ENCODE results near the gene CAMTA1.
"Not testable (repeated sequence)": the region's sequence is repeated elsewhere in the genome, so short reads cannot be mapped to it uniquely, and the experiment has no call there.

Gene CAMTA1

DNA sequence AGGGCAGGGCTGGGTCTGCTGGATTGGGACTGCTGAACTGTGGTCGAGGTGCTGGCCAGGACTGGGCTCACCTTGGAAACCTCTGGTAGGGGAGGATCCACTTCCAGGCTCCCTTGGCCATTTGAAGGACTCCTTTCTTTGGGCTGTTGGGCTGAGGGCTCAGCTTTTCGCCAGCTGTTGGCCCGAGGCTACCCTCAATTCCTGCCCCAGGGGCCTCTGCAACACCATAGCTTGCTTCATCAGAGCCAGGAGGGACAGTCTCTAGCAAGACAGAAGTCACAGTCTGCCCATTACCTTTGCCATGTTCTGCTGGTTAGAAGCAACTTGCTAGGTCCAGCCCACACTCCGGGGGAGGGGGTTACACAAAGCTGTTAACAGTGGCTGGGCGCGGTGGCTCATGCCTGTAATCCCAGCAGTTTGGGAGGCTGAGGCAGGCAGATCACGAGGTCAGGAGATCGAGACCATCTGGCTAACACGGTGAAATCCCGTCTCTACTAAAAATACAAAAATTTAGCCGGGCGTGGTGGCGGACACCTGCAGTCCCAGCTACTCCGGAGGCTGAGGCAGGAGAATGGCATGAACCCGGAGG, 25.0 kb downstream of the CAMTA1 start:
- DNase-seq = not testable (repeated sequence)

DNA sequence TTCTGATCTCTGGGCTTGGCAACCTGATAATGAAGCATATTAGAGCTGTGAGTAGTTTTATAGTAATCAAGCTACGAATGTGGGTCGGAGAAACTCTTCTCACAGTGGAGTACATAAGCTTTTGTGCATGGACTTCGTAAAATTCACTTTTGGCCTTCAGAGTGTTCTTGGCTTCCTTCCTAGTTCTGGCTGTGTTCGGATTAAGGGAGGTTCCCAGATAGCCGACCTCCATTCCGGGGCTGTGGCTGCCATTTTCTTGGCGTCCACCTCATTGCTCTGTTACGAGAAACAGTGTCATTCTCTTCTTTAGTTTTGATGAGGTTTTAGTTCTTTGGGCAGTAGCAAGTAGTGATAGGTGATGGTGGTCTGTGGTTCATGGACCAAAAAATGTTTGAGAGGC, 26.3 kb downstream of the CAMTA1 start:
- no peak for DNase-seq

DNA sequence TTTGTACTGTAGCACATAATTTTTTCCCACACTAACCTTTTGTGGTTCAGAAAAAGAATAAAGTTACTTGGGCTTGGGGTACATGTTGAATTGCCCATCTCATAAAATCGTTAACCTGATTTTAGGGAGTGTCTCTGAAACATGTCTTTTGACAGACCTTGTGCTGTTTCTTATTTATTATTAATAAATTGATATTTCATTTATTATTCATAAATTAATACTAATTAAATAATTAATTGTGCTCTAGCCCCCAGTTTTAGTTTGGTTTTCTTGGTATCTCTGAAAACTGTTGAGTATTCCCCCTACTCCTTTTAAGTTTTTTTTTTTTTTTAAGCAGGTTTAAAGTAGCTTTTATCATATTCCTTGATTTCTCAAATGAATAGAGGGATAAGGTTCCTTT, 27.9 kb downstream of the CAMTA1 start:
- DNase-seq = no peak

DNA sequence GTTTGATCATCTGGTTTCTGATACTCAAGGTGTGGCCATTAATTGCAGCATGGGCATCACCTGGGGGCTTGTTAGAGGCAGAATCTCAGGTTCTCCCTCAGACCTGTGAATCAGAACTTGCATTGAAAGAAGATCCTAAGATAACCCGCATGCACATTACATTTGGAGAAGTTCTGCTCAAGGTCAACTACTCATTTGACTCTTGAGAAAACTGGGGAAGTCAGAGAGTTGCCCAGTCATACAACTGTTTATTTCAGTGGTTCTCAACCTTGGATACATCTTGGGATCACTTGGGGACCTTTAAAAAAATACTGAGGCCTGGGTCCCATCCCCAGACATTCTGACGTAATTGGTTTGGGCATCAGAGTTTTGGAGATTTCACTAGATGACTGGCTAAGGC, 30.5 kb downstream of the CAMTA1 start:
- no peak for DNase-seq

DNA sequence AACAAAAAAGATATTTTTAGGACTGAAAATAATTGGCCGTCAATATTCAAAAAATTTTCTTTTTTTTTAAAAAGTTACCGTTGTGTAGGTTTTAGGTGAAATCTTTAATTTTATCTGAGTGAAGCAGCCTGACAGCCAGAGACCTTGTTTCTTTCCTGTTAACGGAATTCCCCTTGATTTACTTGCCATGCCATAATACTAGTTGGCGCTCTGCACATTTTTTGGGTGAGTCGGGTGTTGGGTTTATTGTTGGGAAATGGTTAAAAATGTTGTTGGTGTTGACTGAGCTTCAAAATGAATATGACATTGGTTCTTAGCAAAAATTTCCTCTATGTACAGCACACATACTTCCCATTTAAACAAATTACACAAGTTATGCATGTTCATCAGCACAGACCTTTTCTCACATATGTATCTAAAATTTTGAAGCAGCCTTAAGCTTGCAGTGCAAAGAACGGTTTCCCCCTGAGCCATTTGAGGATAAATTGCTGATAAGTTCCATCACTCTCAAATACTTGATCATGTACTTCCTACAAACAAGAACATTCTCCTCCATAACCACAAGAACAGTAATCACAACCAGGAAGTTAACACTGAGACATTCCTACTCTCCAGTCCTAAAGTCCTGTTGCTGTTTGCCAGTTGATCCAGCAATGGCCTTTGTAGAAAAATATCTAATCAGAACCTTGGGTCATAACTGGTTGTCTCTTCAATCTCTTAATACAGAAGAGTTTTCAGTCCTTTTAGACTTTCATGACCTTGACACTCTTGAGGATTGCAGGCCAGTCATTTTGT, 34.2 kb downstream of the CAMTA1 start:
- no peak for DNase-seq

DNA sequence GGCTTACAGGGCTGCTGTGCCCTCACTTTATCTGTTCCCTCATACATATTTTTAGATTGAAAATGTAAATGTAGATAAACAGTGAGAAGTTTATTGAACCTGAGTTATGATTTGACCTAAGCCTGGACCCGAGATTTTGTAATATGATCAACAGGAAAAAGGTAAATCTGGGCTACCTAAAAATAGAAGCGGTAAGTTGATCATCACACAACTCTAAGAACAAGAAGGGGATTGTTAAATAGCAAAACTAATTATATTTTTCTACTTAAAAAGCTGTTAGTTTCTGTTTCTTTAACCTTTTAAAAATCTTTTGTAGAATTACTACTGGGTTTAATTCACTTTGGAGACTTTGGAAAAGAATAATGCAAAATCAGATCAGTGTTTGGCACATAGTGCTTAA, 35.6 kb downstream of the CAMTA1 start:
- no peak for DNase-seq

DNA sequence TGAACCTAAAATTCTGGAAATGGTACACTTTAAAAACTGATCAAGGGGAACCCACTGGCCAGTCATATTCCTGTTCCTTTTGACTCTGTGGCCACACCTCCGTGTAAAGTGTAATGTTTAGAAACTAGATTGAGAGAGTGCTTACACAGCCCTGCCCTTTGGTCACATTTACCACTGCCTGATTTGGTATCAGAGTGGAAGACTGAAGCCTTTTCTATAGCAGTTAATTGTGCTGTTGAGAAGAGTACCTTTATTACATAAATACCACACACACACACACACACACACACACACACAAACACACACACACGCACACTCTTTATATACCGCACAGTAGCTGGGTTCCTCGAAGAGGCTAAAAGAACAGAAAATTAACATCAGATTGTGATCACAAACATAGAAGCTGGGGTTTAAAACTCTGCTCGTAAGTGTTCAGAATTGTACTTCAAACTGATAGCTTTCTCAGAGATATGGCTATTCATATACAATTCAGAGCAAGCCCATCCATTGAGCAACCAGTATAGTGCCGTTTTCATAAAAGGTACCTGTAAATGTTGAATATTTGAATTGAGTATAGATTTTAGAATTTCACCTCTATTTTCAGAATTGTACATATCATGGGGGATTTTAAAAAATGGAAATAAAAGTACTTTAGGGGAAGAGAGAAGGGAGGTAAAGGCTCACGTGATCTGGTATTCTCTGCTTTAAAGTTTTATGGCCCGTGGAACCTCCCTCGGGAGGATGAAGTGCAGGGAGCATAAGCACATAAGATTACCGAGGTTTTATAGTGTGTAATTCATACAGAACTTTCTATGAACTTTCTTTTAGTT, 37.5 kb downstream of the CAMTA1 start:
- no peak for DNase-seq

DNA sequence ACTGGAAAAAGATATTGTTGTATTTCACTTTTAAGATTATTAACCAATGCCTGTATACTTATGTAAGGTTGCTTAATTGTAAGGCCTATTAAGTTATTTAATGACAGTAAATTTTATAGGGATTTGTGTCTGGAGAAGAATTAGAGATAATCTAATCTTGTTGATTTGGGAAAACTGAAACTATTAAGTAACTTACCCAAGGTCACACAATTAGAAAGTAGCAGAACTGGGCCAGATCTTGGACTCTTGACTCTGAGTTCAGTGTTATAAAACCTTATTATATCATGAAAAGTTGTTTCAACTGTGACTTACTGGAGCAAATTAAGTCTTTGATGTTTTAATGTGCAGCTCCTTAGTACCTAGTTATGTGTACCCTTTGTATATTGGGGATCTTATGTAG, 38.5 kb downstream of the CAMTA1 start:
- no peak for DNase-seq

DNA sequence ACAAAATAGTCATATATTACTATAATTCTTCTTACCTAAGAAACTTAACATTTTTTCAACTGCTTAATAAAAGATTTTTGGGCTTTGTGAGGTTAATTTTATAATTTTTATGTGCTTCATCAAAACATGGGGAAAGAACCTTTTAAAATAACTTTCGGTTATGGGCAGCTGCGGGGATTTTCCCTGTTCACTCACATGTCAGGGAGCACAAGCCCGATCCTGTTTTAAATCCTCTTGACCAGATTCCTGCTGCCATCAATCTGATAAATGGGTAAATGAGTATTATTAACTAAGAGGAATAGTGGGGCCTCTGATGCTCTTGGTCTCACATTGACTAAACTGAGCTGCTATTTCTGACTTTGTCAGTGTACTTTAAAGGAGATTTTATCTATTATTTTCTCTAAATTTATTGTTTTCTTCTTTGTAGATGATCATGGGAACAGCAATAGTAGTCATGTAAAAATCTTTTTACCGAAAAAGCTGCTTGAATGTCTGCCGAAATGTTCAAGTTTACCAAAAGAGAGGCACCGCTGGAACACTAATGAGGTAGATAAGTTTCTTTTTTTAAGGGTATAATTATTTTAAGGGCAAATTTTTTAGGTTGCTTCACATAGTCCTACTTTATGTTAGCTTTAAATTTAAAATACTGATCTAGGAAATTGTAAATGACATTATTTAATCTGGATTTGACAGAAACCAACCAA, 39.6 kb downstream of the CAMTA1 start:
- DNase-seq = no peak

DNA sequence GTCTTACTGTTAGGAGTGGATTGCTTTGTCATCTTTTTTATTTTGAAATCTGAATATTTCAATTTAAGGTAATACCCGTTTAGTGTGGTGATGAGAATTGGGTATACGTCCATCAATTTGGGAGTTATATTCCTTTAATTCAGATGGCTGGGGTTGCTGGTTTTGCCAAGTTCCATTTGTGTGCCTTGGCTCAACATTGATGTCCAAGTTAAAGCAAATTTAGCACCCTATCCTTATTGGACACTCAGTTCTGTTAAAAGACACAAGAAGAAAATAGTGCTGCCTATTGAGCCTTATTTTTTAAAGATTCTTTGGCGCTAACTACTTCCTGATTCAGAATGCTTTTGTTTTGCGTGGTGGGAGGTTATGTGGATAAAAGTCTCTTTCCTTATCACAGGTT, 40.6 kb downstream of the CAMTA1 start:
- DNase-seq = no peak

DNA sequence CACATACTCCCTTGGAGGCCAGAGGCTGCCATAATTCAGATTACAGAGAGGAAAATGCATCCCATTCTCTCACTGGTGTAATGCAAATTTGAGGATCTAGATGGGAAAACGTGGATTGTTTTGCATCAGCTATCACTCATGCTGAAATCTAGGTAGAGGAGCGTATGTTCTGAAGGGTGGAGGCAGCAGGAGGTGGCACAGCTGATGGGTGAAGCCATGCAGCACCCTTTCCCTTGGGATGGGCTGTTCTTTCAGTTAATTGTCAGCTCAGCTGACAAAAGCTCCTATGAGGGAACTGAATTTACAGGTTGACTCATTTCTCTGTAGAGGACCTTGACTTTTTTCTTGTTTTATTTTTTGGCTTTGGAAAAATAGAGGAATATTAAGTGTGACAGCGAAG, 41.8 kb downstream of the CAMTA1 start:
- DNase-seq = no peak

DNA sequence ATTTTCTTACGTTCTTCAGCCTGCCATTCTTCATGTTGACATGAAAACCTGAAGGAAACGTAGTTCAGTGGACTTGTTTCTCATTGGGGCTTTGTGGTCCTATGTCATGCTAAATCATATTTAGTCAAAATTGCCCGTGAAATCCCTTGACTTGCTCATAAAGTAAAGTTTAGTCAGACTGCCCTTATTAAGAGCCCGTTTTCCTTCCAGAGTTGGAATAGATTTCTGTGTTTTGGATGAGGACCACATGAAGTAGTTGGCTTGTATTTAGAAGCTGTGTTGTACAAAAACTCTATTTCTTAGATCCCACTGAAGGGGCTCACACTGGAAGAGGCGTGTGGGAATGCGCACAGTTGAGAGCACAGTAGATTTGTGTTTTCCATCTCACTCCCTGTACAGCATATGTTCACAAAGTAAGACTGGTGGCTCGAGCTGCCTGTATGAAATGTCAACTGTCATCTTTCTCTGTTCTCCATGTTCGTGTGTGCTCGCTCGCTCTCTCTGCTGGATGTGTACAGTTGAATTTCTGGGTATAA, 42.4 kb downstream of the CAMTA1 start:
- DNase-seq = no peak

DNA sequence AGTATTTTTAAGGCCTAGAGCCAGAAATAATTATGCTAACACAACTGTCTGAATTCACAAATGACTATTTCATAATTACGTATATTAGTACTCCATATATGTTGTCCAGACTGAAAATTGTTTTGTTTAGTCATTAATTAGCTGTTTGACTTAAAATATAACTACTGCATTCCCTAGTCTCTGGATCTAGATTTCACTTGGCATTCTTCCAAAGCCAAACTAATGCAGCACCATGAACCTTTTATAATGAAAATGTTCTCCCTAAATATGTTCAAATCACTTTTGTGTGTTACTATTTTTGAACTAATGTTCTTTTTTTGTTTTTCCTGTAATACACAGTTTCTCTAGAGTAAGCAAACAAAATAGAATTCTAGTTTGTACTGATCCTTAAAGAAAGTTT, 46.1 kb downstream of the CAMTA1 start:
- DNase-seq = no peak

DNA sequence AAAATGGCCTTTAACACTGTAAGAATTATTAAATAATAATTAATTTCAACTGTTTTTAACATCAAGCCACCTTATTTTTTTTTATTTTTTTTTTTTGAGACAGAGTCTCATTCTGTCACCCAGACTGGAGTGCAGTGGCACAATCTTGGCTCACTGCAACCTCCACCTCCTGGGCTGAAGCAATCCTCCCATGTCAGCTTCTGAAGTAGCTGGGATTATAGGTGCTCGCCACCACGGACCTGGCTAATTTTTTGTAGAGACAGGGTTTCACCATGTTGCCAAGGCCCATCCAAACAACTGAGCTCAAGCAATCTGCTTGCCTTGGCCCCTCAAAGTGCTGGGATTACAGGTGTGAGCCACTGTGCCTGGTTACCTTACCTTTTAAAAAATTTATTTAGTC, 46.8 kb downstream of the CAMTA1 start:
- not testable (repeated sequence) for DNase-seq

DNA sequence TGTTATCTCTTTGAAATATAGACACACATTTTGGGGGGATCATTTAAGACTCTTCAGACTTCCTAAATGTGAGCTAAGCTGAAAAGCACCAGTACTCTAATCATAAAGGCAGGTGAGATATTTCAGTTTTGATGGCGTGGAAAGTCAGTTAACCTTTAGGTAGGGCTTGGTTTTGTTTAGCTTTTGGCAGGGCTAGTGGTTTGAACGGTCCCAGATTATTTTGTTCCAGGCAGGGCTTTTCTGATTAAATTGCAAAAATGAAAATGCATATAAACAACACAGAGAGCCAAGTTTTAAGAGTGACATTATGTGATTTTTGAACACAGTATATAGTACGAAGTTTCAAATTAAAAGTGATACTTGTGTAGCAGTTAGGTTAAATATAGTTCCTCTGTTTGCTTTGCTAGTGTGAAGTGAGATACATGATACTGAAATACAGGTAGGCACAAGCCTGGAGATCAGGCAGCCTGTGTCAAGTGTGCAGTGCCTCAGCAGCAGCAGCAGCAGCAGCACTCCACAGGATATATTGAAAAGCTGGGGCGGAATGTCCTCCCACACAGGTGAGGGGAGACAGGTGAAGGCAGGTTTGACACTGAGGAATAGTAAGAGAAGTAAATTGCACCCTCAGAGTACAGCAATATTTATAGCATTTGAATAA, 47.4 kb downstream of the CAMTA1 start:
- no peak for DNase-seq

DNA sequence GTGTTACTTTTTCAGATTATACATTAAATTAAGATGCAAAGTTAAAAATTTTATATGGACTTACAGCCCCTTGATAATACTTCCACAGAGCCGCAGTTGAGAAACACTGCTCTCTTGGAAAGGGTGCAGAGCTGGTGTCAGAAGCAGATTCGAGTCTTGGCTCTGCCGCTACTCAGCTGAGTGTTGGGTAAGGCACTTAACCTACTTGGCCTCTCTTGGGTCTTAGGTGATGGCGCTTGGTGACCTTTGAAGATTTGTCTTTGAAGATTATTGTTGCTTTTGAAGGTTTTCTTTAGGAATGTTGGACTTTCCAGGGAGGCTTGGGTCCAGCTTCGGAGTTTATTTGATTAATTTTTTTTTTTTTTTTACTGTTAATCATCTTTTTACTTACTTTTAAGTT, 48.5 kb downstream of the CAMTA1 start:
- DNase-seq = no peak

DNA sequence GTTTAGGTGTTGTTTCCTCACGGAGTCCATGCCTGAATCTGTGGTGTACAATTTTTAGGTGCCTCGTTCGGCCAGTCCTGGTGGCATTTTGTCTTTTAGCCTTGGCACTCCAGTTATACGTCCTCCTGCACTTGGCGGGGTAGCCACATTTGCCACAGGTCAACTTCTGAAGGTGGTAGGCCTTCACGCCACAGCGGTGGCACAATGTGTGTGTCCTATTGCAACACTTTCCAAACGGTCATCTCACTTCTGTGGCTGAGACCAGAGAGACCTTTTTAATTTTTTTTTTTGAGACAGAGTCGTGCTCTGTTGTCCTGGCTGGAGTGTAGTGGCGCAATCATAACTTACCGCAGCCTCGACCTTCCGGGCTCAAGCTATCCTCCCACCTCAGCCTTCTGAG, 49.1 kb downstream of the CAMTA1 start:
- no peak for DNase-seq

DNA sequence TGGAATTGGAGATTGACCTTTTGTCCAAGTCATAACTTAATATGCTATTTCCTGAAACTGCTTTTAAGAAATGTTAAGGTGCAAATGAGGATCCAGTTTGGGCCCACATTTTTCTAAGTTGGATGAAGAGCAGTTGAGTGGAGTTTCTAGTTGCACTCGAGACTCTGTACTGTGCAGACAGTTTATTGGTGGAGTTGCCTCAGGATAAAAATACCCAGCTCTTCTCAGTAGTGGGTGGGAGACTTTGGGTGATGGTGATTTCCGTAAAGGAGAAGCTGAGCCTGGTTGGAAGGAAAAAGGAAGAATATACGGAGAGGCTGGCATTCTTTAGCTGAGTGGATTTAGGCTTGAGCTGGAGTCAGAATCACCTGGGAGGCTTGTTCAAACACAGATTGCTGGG, 49.9 kb downstream of the CAMTA1 start:
- no peak for DNase-seq

DNA sequence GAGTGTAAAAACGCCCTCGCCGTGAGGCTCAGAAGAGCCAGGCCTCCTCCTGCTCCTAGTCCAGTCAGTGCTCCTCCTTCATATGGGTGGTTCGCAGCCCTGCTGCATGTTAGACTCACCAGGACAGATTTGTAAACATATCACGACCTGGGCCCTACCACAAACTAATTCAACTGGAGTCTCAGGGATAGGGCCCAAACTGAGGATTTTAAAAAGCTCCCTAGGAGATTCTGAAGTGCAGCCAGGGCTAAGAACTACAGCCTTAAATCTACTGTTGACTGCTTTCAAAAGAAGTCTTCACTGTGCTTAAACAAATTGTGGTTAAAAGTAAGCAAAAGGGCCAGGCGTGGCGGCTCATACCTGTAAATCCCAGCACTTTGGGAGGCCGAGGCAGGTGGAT, 57.0 kb downstream of the CAMTA1 start:
- DNase-seq = no peak

DNA sequence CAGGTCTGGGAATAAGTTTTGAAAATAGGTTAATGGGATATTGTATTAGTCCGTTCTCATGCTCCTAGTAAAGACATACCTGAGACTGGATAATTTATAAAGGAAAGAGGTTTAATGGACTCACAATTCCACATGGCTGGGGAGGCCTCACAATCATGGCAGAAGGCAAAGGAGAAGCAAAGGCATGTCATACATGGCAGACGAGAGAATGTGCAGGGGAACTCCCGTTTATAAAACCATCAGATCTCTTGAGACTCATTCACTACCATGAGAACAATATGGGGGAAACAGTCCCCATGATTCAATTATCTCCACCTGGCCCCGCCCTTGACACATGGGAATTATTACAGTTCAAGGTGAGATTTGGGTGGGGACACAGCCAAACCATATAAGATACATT, 60.5 kb downstream of the CAMTA1 start:
- not testable (repeated sequence) for DNase-seq

DNA sequence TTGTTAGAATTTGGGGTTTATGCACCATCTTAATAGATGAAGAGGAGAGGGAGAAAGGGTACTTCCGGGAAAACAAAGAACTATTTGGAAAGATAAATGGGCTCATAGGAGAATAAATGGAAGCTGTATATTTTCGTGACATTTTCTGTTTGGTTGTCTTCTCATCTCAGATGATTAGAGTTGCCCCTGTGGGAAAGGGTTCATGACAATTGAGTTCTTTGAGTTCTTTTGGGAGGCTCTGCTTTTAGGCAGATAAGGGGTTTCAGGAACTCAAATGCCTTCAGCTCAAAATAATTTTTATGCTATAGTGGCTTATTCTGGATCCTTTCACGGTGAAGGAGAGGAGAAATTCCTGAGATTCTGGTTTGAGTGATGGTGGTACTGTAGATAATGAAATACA, 63.6 kb downstream of the CAMTA1 start:
- no peak for DNase-seq

DNA sequence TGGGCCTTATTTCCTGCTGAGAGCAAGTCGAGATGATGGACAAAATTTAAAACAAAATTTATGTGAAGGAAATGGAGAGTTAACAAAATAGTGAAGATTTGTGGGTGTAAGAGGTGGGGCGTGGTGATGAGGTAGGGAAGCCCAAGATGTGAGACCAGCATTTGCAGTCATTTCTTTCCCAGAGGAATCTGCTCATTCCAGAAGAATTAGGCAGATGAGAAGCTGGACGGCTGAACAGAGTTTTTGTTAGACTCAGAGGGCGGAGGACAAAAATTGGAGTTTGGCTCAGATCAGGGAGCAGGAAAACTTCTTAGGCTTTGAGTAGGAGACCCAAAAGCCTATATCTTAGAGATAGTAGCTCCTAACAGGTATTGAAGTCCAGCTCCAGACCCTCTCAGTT, 65.3 kb downstream of the CAMTA1 start:
- DNase-seq = no peak
